Measurements from ENCODE around the gene RPS3A.

- TF ChIP-seq POLR2A (IDR thresholded peaks at IDR 0.05; ENCODE audit: extremely low read depth, insufficient read length): no peak
- TF ChIP-seq CTCF (IDR thresholded peaks at IDR 0.05; ENCODE audit: low read depth, low read length): no peak
Observed at GRCh38 chr4:151139814-151140213, 40.4 kb downstream of the RPS3A start.
